GM12864 (cell line): ENCODE data around the gene CDH13.

ENCODE experiments used
- DNase-seq: peaks from one replicate; pipeline ENCODE4 v3.0.0-alpha.2; 2011; ENCODE audit warnings: low read depth
- H3K4me3 ChIP-seq: 2 replicates; pipeline ENCODE4 v1.5.1; 2011; ENCODE audit warnings: mild to moderate bottlenecking, low read depth, low read length, control low read depth
- CTCF ChIP-seq: IDR thresholded peaks from 2 replicates; pipeline ENCODE4 v1.5.1; 2011; ENCODE audit warnings: low read depth, mild to moderate bottlenecking, moderate library complexity, low read length, control low read depth, inconsistent platforms; ENCODE audit errors: missing control alignments

CDH13 gene

DNA sequence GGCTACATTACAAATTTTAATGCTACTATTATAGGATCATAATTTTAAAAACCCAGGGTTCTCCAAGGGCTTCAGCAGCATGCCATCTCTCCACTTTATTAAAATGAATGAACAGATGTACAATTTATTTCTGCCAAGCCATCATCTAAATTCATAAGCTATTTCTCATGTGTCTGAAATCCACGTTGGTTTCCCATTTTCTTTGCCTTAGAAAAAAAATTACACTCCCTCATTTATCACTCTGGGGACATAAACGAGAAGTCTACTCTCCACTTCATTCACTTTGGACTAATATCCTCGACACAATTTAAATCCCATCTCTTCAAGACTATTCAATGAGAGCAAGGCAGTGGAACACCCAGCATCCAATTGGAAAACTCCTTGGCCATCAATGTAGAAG is 1002.7 kb downstream of the CDH13 start:
- no peak for DNase-seq

GRCh38 chr16:83629836-83630235 is 1003.1 kb downstream of the CDH13 start:
- no peak overlapping the region for H3K4me3 ChIP-seq
- TF ChIP-seq CTCF: no peak
- no peak for DNase-seq

More for the DNA sequence above, 1002.7 kb downstream of the CDH13 start:
- H3K4me3 ChIP-seq: no peak overlapping the region
- no peak for TF ChIP-seq CTCF

- no peak for DNase-seq
- no peak for TF ChIP-seq CTCF
- no peak overlapping the region for H3K4me3 ChIP-seq
Observed at GRCh38 chr16:83630979-83631378, 1004.2 kb downstream of the CDH13 start.

- no peak for TF ChIP-seq CTCF
- H3K4me3 ChIP-seq: no peak overlapping the region
Observed at GRCh38 chr16:83633286-83633685, 1006.5 kb downstream of the CDH13 start.

GRCh38 chr16:83648347-83648746 is 1021.6 kb downstream of the CDH13 start:
- no peak overlapping the region for H3K4me3 ChIP-seq
- no peak for DNase-seq
- no peak for TF ChIP-seq CTCF

More at GRCh38 chr16:83633286-83633685, 1006.5 kb downstream of the CDH13 start:
- DNase-seq: no peak

DNA sequence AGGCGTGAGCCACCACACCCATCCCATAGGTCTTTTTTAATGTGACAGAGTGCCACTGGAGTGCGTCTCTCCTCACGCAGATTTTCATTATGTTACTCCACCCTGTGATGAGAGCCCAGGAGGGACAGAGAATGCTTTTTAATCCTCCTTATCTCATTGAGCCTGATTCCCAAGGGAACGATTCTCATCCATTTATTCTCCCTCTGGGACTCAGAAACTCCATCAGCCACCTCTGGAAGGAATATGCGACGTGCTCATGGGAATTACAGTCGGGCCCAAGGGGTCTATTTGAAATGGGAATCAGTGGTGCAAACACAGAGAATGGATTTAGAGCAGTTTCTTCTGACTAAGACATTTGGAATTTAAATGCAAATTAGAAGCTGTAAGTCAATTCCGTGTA is 1025.1 kb downstream of the CDH13 start:
- no peak for DNase-seq
- TF ChIP-seq CTCF: no peak
- no peak overlapping the region for H3K4me3 ChIP-seq

DNA sequence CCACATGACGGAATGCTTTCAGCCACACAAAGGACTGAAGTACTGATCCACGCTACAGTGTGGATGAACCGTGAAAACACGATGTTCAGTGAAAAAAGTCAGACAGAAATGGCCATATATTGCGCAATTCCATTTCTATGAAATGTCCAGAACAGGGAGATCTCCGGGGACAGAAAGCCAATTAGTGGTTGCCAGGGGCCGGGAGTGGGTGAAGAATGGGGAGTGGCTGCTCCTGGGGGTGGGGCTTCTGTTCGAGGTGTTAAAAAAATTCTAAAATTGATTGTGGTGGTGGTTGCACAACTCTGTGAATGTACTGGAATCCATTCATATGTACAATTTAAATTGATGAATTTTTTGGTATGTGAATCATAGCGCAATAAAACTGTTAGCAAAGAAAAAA is 1026.2 kb downstream of the CDH13 start:
- DNase-seq: no peak
- H3K4me3 ChIP-seq: no peak overlapping the region
- TF ChIP-seq CTCF: no peak
